ENCODE data around the gene FIBP.

The FIBP gene

GRCh38 chr11:65844231-65844872, 43.9 kb downstream of the FIBP start:
- DNase-seq (ENCODE audit: low read depth in 3 of 3), result no peak

GRCh38 chr11:65843811-65844210, 44.5 kb downstream of the FIBP start:
- DNase-seq (ENCODE audit: low read depth in 3 of 3), result no peak

GRCh38 chr11:65842144-65842543, 46.1 kb downstream of the FIBP start:
- no peak for DNase-seq (ENCODE audit: low read depth in 3 of 3)

GRCh38 chr11:65834202-65834601, 54.1 kb downstream of the FIBP start:
- DNase-seq (ENCODE audit: low read depth in 3 of 3), result no peak
